ENCODE measurements around the gene ALMS1. TPM values are rescaled to one million over a fixed set of nuclear protein-coding genes. Genes with fewer than 3 reads are reported as not detected.

The ALMS1 gene
- total RNA-seq, 1 donor from 2014 or later, result 22.0 TPM

DNA sequence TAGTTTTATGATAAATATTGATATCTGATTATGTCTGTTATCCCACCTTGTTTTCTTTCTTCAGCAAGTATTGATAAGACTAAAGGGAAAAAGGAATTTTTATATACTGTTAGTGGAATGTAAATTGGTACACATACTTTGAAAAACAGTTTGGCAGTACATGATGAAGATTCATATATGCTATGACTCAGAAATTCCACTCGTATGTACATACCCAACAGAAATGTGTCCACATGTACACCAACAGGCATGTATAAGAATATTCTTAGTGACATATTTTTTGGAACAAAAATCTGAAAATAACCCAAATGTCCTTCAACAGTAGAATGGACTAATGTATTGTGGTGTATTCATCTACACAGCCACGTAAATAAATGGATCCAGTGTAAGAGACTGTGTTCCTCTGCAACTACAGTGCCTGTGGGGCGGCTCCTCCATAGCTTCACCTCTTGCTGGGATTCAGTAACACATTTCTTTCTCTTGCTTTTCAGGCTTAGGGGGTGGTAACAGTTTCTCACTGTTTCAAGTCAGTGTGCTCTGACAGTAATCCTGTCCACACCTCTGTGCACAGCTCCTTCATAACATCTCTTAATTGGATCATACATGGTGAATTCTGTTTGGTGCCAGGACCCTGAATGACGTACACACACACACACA is 35.5 kb upstream of the ALMS1 start:
- H3K4me1 ChIP-seq, result no peaks in the 10 kb centered on the region
- H3K27ac ChIP-seq, result no peak overlapping the region
- DNase-seq, result no peak
- intact Hi-C loops (cut with DNase I), result no loop called here
- H3K4me3 ChIP-seq, result no peak overlapping the region
- H3K36me3 ChIP-seq, result no peaks in the 10 kb centered on the region
- peaks cover 15% of the 10 kb centered on the region for H3K27me3 ChIP-seq (ENCODE audit: low read depth)
- no peak for ATAC-seq
- no peaks in the 10 kb centered on the region for H3K9me3 ChIP-seq
- no peak for TF ChIP-seq CTCF (IDR thresholded peaks at IDR 0.05)

DNA sequence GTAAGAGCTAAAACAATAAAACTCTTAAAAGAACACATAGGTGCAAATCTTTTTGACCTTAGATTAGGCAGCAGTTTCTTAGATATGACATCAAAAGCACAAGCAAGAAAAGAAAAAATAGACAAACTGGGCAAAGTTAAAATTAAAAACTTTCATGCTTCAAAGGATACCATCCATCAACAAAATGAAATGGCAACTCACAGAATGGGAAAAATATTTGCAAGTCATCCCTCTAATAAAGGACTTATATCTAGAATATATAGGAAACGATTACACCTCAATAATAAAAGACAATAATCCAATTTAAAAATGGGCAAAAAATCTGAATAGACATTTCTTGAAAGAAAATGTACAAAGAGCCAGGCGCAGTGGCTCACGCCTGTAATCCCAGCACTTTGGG is 29.5 kb upstream of the ALMS1 start:
- no peak for TF ChIP-seq CTCF (IDR thresholded peaks at IDR 0.05)
- H3K9me3 ChIP-seq, result no peaks in the 10 kb centered on the region
- no peak for ATAC-seq
- H3K27me3 ChIP-seq (ENCODE audit: low read depth), result peaks cover 5% of the 10 kb centered on the region
- H3K27ac ChIP-seq, result no peak overlapping the region
- no peak for DNase-seq
- no peaks in the 10 kb centered on the region for H3K4me1 ChIP-seq
- no peaks in the 10 kb centered on the region for H3K36me3 ChIP-seq
- intact Hi-C loops (cut with DNase I), result no loop called here
- no peak overlapping the region for H3K4me3 ChIP-seq

GRCh38 chr2:73359915-73360697 is 25.5 kb upstream of the ALMS1 start:
- no peak overlapping the region for H3K27ac ChIP-seq
- no peak overlapping the region for H3K4me3 ChIP-seq
- TF ChIP-seq CTCF (IDR thresholded peaks at IDR 0.05), result no peak
- no peaks in the 10 kb centered on the region for H3K36me3 ChIP-seq
- intact Hi-C loops (cut with DNase I), result no loop called here
- H3K4me1 ChIP-seq, result no peaks in the 10 kb centered on the region
- no peaks in the 10 kb centered on the region for H3K27me3 ChIP-seq (ENCODE audit: low read depth)
- no peak for DNase-seq
- ATAC-seq, result no peak
- H3K9me3 ChIP-seq, result no peaks in the 10 kb centered on the region

DNA sequence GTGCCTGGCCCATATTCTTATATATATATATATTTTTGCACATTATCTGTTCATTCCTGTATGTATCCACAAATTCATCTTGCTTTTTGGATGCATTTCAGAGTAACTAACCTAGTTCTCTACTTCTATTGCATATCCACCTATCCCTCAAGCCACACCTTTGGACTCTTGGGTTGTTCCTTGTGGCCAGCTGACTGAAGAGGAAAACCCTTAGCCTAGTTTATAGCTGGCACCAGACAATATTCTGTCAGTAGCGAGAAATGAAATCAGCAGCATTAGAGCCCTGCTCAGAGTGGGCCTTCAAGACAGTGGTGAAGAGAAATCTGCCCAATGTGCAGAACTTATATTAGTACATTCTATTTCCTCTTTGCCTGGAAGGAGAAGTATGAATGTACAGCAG is 19.6 kb upstream of the ALMS1 start:
- H3K27me3 ChIP-seq (ENCODE audit: low read depth), result no peaks in the 10 kb centered on the region
- intact Hi-C loops (cut with DNase I), result no loop called here
- no peak overlapping the region for H3K4me3 ChIP-seq
- DNase-seq (no peak), ATAC-seq (no peak)
- no peaks in the 10 kb centered on the region for H3K36me3 ChIP-seq
- no peaks in the 10 kb centered on the region for H3K4me1 ChIP-seq
- H3K9me3 ChIP-seq, result no peaks in the 10 kb centered on the region
- no peak for TF ChIP-seq CTCF (IDR thresholded peaks at IDR 0.05)
- H3K27ac ChIP-seq, result no peak overlapping the region

- Histone ChIP-seq H3K36me3 (no peaks in the 10 kb centered on the region), H3K9me3 (no peaks in the 10 kb centered on the region), H3K27me3 (ENCODE audit: low read depth) (peaks cover 3% of the 10 kb centered on the region), H3K4me3 (no peak overlapping the region), H3K27ac (no peak overlapping the region), H3K4me1 (no peaks in the 10 kb centered on the region)
- TF ChIP-seq CTCF (IDR thresholded peaks at IDR 0.05), result no peak
- DNase-seq, result no peak
- intact Hi-C loops (cut with DNase I), result no loop called here
- no peak for ATAC-seq
These were observed 16.9 kb upstream of the ALMS1 start for GRCh38 chr2:73368781-73369180.

All from lower lobe of right lung (tissue), 2 donors.